CD14-positive monocyte (primary cell): ENCODE measurements around the gene BIN1. TPM values are rescaled to one million over a fixed set of nuclear protein-coding genes. Genes with fewer than 3 reads are reported as not detected.

Experiments used
- DNase-seq, 3 donors: peaks; one replicate each; pipeline ENCODE4 v3.0.0-alpha.2; 2011 to 2022
- H2AFZ ChIP-seq: 2 replicates; pipeline ENCODE4 v1.6.0; 2012; ENCODE audit warnings: mild to moderate bottlenecking, low read depth, low read length, inconsistent platforms; ENCODE audit not compliant: insufficient read depth, poor library complexity, severe bottlenecking
- H3K27ac ChIP-seq, 2 donors: 1 replicate in 1 of 2; 2 replicates in 1 of 2; pipeline ENCODE4 v1.5.1; 2012 to 2013; ENCODE audit warnings: low read length in 2 of 2, control low read depth in 1 of 2, inconsistent platforms in 1 of 2, low read depth in 1 of 2, mild to moderate bottlenecking in 1 of 2
- H3K27me3 ChIP-seq, 2 donors: one replicate each; pipeline versions ENCODE4 v1.6.0 to v1.6.1; 2011 to 2013; ENCODE audit warnings: low read length in 2 of 2; ENCODE audit not compliant: control insufficient read depth in 2 of 2, insufficient read depth in 2 of 2
- H3K36me3 ChIP-seq, 2 donors: replicated peaks in 1 of 2; 1 replicate in 1 of 2; 2 replicates in 1 of 2; pipeline versions ENCODE4 v1.5.1 to v1.6.1; 2012 to 2013; ENCODE audit warnings: low read length in 2 of 2, control low read depth in 1 of 2, inconsistent platforms in 1 of 2, mild to moderate bottlenecking in 1 of 2; ENCODE audit not compliant: insufficient read depth in 2 of 2, control insufficient read depth in 1 of 2
- H3K4me1 ChIP-seq, 2 donors: 1 replicate in 1 of 2; 2 replicates in 1 of 2; pipeline versions ENCODE4 v1.5.1 to v1.6.1; 2012 to 2013; ENCODE audit warnings: low read length in 2 of 2, control low read depth in 1 of 2, inconsistent platforms in 1 of 2, mild to moderate bottlenecking in 1 of 2, moderate library complexity in 1 of 2; ENCODE audit not compliant: insufficient read depth in 2 of 2, control insufficient read depth in 1 of 2
- H3K4me2 ChIP-seq: replicated peaks from 2 replicates; pipeline ENCODE3; 2012; ENCODE audit warnings: low read length, moderate library complexity, mild to moderate bottlenecking; ENCODE audit not compliant: poor library complexity, severe bottlenecking; ENCODE audit errors: extremely low read depth
- H3K4me3 ChIP-seq, 3 experiments: fragments of 200-600 bp in 1 of 3; sonication (generic) in 1 of 3; replicated peaks in 1 of 3; 1 replicate in 2 of 3; 2 replicates in 1 of 3; pipeline ENCODE4 v1.5.1; 2011 to 2013; ENCODE audit warnings: low read length in 3 of 3, mild to moderate bottlenecking in 3 of 3, control low read depth in 2 of 3, low read depth in 2 of 3, inconsistent platforms in 1 of 3, moderate library complexity in 1 of 3
- H3K79me2 ChIP-seq: 2 replicates; pipeline ENCODE4 v1.6.0; 2012; ENCODE audit warnings: mild to moderate bottlenecking, control low read depth, inconsistent platforms, low read length, moderate library complexity; ENCODE audit not compliant: insufficient read depth
- H3K9ac ChIP-seq: 2 replicates; pipeline ENCODE4 v1.6.0; 2017; ENCODE audit warnings: low read length, mild to moderate bottlenecking; ENCODE audit not compliant: insufficient read depth, poor library complexity, severe bottlenecking
- H3K9me3 ChIP-seq, 2 donors: replicated peaks in 1 of 2; 1 replicate in 1 of 2; 2 replicates in 1 of 2; pipeline versions ENCODE4 v1.5.1 to v1.6.1; 2012 to 2013; ENCODE audit warnings: low read length in 2 of 2, control low read depth in 1 of 2; ENCODE audit not compliant: control insufficient read depth in 1 of 2, insufficient read depth in 1 of 2
- H4K20me1 ChIP-seq: 2 replicates; pipeline ENCODE4 v1.6.0; 2012; ENCODE audit warnings: mild to moderate bottlenecking, low read length, control low read depth, moderate library complexity; ENCODE audit not compliant: insufficient read depth
- H3K27ac Mint-ChIP-seq, 7 donors: one replicate each; pipeline ENCODE4 v1.8.0; 2020; ENCODE audit warnings: mild to moderate bottlenecking in 7 of 7, mixed read lengths in 7 of 7, moderate library complexity in 6 of 7, inconsistent platforms in 2 of 7
- H3K27me3 Mint-ChIP-seq, 3 donors: one replicate each; pipeline ENCODE4 v1.8.0; 2021 to 2022; ENCODE audit warnings: low read depth in 3 of 3, mild to moderate bottlenecking in 3 of 3, mixed read lengths in 3 of 3, moderate library complexity in 3 of 3, inconsistent platforms in 1 of 3
- H3K36me3 Mint-ChIP-seq, 2 donors: one replicate each; pipeline ENCODE4 v1.8.0; 2020; ENCODE audit warnings: mixed read lengths in 2 of 2, inconsistent platforms in 1 of 2, mild to moderate bottlenecking in 1 of 2
- H3K4me1 Mint-ChIP-seq: one replicate; pipeline ENCODE4 v1.8.0; 2020; ENCODE audit warnings: mild to moderate bottlenecking, mixed read lengths
- H3K4me3 Mint-ChIP-seq, 2 donors: one replicate each; pipeline ENCODE4 v1.8.0; 2020; ENCODE audit warnings: mild to moderate bottlenecking in 2 of 2, mixed read lengths in 2 of 2, moderate library complexity in 1 of 2
- H3K9me3 Mint-ChIP-seq, 7 donors: one replicate each; pipeline ENCODE4 v1.8.0; 2020 to 2022; ENCODE audit warnings: mixed read lengths in 7 of 7, mild to moderate bottlenecking in 6 of 7, moderate library complexity in 6 of 7, inconsistent platforms in 2 of 7
- CTCF ChIP-seq: fragments of 200-600 bp; IDR thresholded peaks from one replicate; pipeline ENCODE4 v1.8.0; 2022; ENCODE audit warnings: antibody characterized with exemption, mild to moderate bottlenecking
- WGBS: methylation state at CpG from one replicate; pipeline ENCODE4 v1.1.5; 2013; ENCODE audit warnings: missing lambda C conversion rate; ENCODE audit not compliant: insufficient coverage; 5-methylcytosine and 5-hydroxymethylcytosine counted together
- intact Hi-C, 2 donors: fragments of 100-400 bp; cut with micrococcal nuclease; formaldehyde crosslinking; loops; one replicate each; pipeline versions ENCODE4 v1.15.0 to v1.15.1; 2023
- polyA minus RNA-seq: library from RNA; depleted of rRNA, polyadenylated mRNA; stranded (reverse); fragments of >200 nt; gene quantifications from 2 replicates; pipeline ENCODE4 v1.2.3, GENCODE V29; 2012
- polyA plus RNA-seq, 3 donors: library from polyadenylated mRNA; depleted of rRNA in 1 of 3; unstranded in 2 of 3; stranded (reverse) in 1 of 3; fragments of 300-500 nt in 2 of 3; fragments of >200 nt in 1 of 3; fragmentation: Illumina TruSeq in 2 of 3; gene quantifications; 1 replicate in 2 of 3; 2 replicates in 1 of 3; pipeline ENCODE4 v1.2.3, GENCODE V29; 2012 to 2021
- total RNA-seq, 12 experiments: library from RNA in 1 of 12; stranded (reverse) in 1 of 12; fragments of 120-200 nt in 1 of 12; gene quantifications; one replicate each; pipeline ENCODE4 v1.2.4 and lab custom pipeline; 2013 to 2026; ENCODE audit warnings: mixed read lengths in 6 of 12, inconsistent platforms in 1 of 12

BIN1 gene
- total RNA-seq (2013), result 9.9 TPM
- polyA plus RNA-seq (1 to 10 TPM; 3.4 to 7.5 (median 4.1) TPM), polyA minus RNA-seq (4.6 and 6.9 TPM in 2 replicates), total RNA-seq (lab: John Stamatoyannopoulos, UW) (42.6 to 126 (median 68.7) reads per million in 11 experiments)

DNA sequence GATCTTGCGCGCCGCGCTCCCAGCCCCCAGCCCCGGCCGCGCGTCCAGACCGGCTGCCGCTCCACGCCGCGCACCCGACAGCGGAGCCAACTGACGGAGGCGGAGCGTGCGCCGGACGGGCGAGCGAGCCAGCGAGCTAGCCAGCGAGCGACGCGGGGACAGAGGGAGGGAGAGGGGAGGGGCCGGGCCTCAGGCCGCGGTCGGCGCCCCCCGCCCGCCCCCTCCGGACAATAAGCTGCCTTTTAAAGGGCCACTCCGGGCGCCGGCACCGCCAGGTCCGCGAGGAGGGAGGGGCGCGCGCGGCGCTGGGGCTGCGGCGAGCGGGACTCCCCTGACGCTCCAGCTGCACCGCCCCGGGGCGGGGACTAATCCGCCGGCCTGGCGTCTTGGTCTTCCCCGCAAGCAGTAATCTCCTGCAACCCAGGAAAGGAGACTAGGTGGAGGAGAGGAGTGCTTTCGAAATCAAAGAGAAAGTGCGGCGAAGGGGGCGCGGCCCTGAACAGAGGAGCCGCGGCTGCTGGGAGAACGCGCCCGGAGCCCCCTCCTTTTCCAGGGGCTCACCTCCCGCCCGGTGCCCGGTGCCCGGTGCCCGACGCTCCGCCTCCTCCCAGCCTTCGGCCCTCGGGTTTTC, at the start of gene BIN1:
Gene BIN1, minus strand, starts transcription at position 164 of the 631 bp plus-strand sequence. CDS start 211 bp downstream, outside the sequence.
- peak within 1 kb of the TSS; percentile 75 for H3K9ac ChIP-seq
- no peaks in the 10 kb centered on the region for H3K36me3 ChIP-seq
- no peaks in the 10 kb centered on the region for H3K79me2 ChIP-seq
- peak; percentile 65 to 76 (median 71) for DNase-seq
- H3K4me2 ChIP-seq, result peak within 1 kb of the TSS; percentile 96
- H3K4me3 ChIP-seq, result peak within 1 kb of the TSS; percentile 52 to 81 (median 54)
- H2AFZ ChIP-seq, result peak within 1 kb of the TSS; percentile 86
- Mint-ChIP-seq H3K36me3 (no peaks in the 10 kb centered on the region), H3K4me1 (peaks cover 10% of the 10 kb centered on the region), H3K27me3 (peaks cover 18 to 45% (median 28%) of the 10 kb centered on the region in 3 donors), H3K4me3 (peak within 1 kb of the TSS; percentile 83 to 90), H3K9me3 (no peaks in the 10 kb centered on the region), H3K27ac (peak within 1 kb of the TSS in 4 of 7 donors; percentile 35 to 80 (median 58))
- under 1% methylated on average over 64 of the region's 77 CpGs for WGBS
- H3K9me3 ChIP-seq, result no peaks in the 10 kb centered on the region
- peaks cover 20 to 23% of the 10 kb centered on the region in 2 donors for H3K4me1 ChIP-seq
- H4K20me1 ChIP-seq, result no peaks in the 10 kb centered on the region
- no peak for TF ChIP-seq CTCF
- peaks cover 4 to 30% of the 10 kb centered on the region in 2 donors for H3K27me3 ChIP-seq
- intact Hi-C loops, result loop anchor here (2.0 to 5.0 kb wide), 2 partner anchors 20 to 35 kb away; no protein-coding TSS in a partner anchor
- H3K27ac ChIP-seq, result no peak within 1 kb of the TSS

DNA sequence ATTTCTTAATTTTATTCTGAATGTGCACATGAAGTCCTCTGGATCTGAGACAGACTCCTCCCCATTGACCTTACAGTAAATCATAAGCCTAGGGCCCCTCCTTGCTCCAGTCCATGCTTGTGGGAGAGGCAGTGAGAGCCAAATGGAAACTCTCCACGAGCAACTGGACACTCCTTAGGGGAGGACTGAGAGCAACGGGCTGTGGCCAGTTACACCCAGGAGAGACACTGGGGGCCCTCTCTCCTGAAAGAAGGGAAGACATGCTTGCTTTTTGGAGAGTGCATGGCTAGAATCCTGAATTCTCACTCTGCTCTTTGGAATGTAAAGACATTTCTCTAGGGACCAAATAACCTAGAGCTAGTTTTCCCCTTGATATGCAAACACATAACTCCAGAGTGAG, 49.0 kb upstream of the BIN1 start:
- WGBS, result no CpG with 5 or more reads among the region's 2 CpGs
- no peak overlapping the region for H3K4me3 ChIP-seq
- no peaks in the 10 kb centered on the region for H3K36me3 ChIP-seq
- peaks cover 6 to 8% of the 10 kb centered on the region in 2 donors for H3K4me1 ChIP-seq
- no peaks in the 10 kb centered on the region for H3K79me2 ChIP-seq
- H3K36me3 Mint-ChIP-seq, result no peaks in the 10 kb centered on the region
- peaks cover 1 to 4% (median 3%) of the 10 kb centered on the region in 3 donors for H3K27me3 Mint-ChIP-seq
- peaks cover 0 to 2% of the 10 kb centered on the region in 2 donors for H3K9me3 ChIP-seq
- H3K4me1 Mint-ChIP-seq, result peaks cover 10% of the 10 kb centered on the region
- H3K4me2 ChIP-seq, result no peak overlapping the region
- H3K9ac ChIP-seq, result no peak overlapping the region
- intact Hi-C loops, result no loop called here
- no peaks in the 10 kb centered on the region for H3K27me3 ChIP-seq
- H2AFZ ChIP-seq, result no peak overlapping the region
- DNase-seq, result no peak
- H3K9me3 Mint-ChIP-seq, result peaks cover 0 to 4% (median 3%) of the 10 kb centered on the region in 7 donors
- no peak for TF ChIP-seq CTCF
- H3K27ac ChIP-seq, result no peak overlapping the region
- H4K20me1 ChIP-seq, result no peaks in the 10 kb centered on the region
- no peak overlapping the region for H3K27ac Mint-ChIP-seq
- H3K4me3 Mint-ChIP-seq, result no peak overlapping the region
